Progenitor cell of endocrine pancreas (in vitro differentiated cells): ENCODE measurements around the gene ZNF264. TPM values are rescaled to one million over a fixed set of nuclear protein-coding genes. Genes with fewer than 3 reads are reported as not detected.

ENCODE experiments used
- DNase-seq: peaks from one replicate; pipeline ENCODE4 v3.0.0; 2021; ENCODE audit warnings: low spot score; ENCODE audit not compliant: unreplicated experiment
- H3K27ac Mint-ChIP-seq: 2 replicates; pipeline ENCODE4 v1.8.0; 2021; ENCODE audit warnings: mild to moderate bottlenecking, moderate library complexity, mixed read lengths
- H3K27me3 Mint-ChIP-seq: 2 replicates; pipeline ENCODE4 v1.8.0; 2021; ENCODE audit warnings: mixed read lengths
- H3K36me3 Mint-ChIP-seq: 2 replicates; pipeline ENCODE4 v1.8.0; 2022; ENCODE audit warnings: mixed read lengths; ENCODE audit not compliant: insufficient read depth
- H3K4me1 Mint-ChIP-seq: 2 replicates; pipeline ENCODE4 v1.8.0; 2021; ENCODE audit warnings: low read depth, mixed read lengths
- H3K4me3 Mint-ChIP-seq: 2 replicates; pipeline ENCODE4 v1.8.0; 2021; ENCODE audit warnings: low read depth, mild to moderate bottlenecking, moderate library complexity, mixed read lengths
- H3K9me3 Mint-ChIP-seq: 2 replicates; pipeline ENCODE4 v1.8.0; 2021; ENCODE audit warnings: low read depth, mixed read lengths
- CTCF ChIP-seq: fragments of 200-600 bp; sonication (generic); IDR thresholded peaks from one replicate; pipeline ENCODE4 v1.5.0; 2021; ENCODE audit warnings: antibody characterized with exemption, mild to moderate bottlenecking; ENCODE audit not compliant: unreplicated experiment
- long read RNA-seq: library from polyadenylated mRNA; unstranded; transcript quantifications from one replicate; pipeline ENCODE4 v2.0.0, GENCODE V29; 2020
- total RNA-seq: library from RNA; stranded (reverse); gene quantifications from 2 replicates; pipeline ENCODE4 v1.2.1, GENCODE V29; 2021

Gene ZNF264
- total RNA-seq: 35.7 and 40.2 TPM in 2 replicates
- long read RNA-seq, partial matches to known transcripts: 0 of 4 reads
- long read RNA-seq, other reads (novel, unspliced or antisense): 4 of 4 reads

GRCh38 chr19:57191141-57192076, at the start of gene ZNF264:
ZNF264 (plus strand) TSS chr19:57191500; CDS start chr19:57191914, 414 bp downstream.
- Mint-ChIP-seq H3K27me3 (peaks cover 9% of the 10 kb centered on the region), H3K4me3 (peak within 1 kb of the TSS; percentile 85), H3K9me3 (peaks cover 23% of the 10 kb centered on the region), H3K4me1 (peaks cover 13% of the 10 kb centered on the region), H3K36me3 (peaks cover 38% of the 10 kb centered on the region), H3K27ac (peak within 1 kb of the TSS; percentile 96)
- DNase-seq: peak; percentile 70
- TF ChIP-seq CTCF: peak; percentile 30

GRCh38 chr19:57141699-57142098, 49.6 kb upstream of the ZNF264 start:
- TF ChIP-seq CTCF: no peak
- no peak overlapping the region for H3K27ac Mint-ChIP-seq
- peaks cover 7% of the 10 kb centered on the region for H3K36me3 Mint-ChIP-seq
- no peak for DNase-seq
- no peak overlapping the region for H3K4me3 Mint-ChIP-seq
- no peaks in the 10 kb centered on the region for H3K27me3 Mint-ChIP-seq
- H3K4me1 Mint-ChIP-seq: no peaks in the 10 kb centered on the region
- peaks cover 47% of the 10 kb centered on the region for H3K9me3 Mint-ChIP-seq

GRCh38 chr19:57152921-57153320, 38.4 kb upstream of the ZNF264 start:
- H3K4me1 Mint-ChIP-seq: no peaks in the 10 kb centered on the region
- peaks cover 42% of the 10 kb centered on the region for H3K9me3 Mint-ChIP-seq
- H3K36me3 Mint-ChIP-seq: no peaks in the 10 kb centered on the region
- H3K27ac Mint-ChIP-seq: no peak overlapping the region
- no peak overlapping the region for H3K4me3 Mint-ChIP-seq
- no peaks in the 10 kb centered on the region for H3K27me3 Mint-ChIP-seq
- TF ChIP-seq CTCF: no peak
- DNase-seq: no peak

- no peaks in the 10 kb centered on the region for H3K4me1 Mint-ChIP-seq
- no peak overlapping the region for H3K4me3 Mint-ChIP-seq
- TF ChIP-seq CTCF: no peak
- no peak overlapping the region for H3K27ac Mint-ChIP-seq
- no peaks in the 10 kb centered on the region for H3K27me3 Mint-ChIP-seq
- peaks cover 39% of the 10 kb centered on the region for H3K9me3 Mint-ChIP-seq
- H3K36me3 Mint-ChIP-seq: peaks cover 3% of the 10 kb centered on the region
- DNase-seq: no peak
Measured at GRCh38 chr19:57161985-57162539, 29.2 kb upstream of the ZNF264 start.

GRCh38 chr19:57165846-57166245, 25.5 kb upstream of the ZNF264 start:
- Mint-ChIP-seq H3K4me1 (no peaks in the 10 kb centered on the region), H3K4me3 (no peak overlapping the region), H3K27ac (no peak overlapping the region), H3K36me3 (peaks cover 3% of the 10 kb centered on the region), H3K27me3 (no peaks in the 10 kb centered on the region), H3K9me3 (peaks cover 36% of the 10 kb centered on the region)
- TF ChIP-seq CTCF: no peak
- DNase-seq: no peak
